GM21528 (cell line): ENCODE results near the gene CDK4.
A peak's percentile ranks its signal among the peaks of the same experiment; 100 is the strongest.

Experiments
- ATAC-seq: cut with Tn5 transposase; IDR thresholded peaks from one replicate; pipeline ENCODE4 v1.9.1; 2021; ENCODE audit warnings: mild to moderate bottlenecking, moderate library complexity; ENCODE audit not compliant: unreplicated experiment, low FRiP score

The CDK4 gene

GRCh38 chr12:57772429-57773322, 20.6 kb upstream of the CDK4 start, which contains the start of gene EEF1AKMT3:
Gene EEF1AKMT3 (plus strand): TSS chr12:57772614. CDS start chr12:57772725, 111 bp downstream.
- peak; percentile 24 for ATAC-seq

DNA sequence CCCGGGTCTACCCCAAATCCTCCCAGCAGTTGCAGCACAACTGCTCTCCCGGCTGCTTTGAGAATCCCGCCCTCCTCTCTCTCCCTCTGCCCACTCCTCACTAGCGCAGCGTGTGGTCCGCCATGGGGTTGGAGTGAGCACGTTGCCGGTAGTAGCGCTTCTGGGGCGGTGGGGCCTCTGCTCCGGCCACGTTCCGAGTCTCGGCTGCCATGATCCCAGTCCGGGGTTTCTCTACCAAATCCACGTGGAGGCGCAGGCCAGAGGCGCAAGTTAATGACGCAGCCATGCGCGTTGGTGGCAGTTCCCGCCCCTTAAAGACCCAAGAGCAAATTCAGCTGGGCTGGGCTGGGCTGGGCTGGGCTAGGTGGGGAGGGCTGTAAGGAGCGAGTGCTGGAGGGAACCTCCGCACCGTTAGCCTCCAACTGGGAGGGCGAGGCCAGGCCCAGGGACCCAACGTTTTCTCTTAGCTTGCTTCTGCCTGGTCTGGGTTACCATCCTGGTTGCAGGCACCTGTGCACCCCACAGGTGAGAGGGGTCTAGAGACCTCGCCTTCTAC, 19.8 kb upstream of the CDK4 start, which contains the start of gene METTL1:
Gene METTL1 (minus strand): TSS at position 233 of the 556 bp plus-strand sequence. CDS start 22 bp downstream, at position 211.
- peak; percentile 77 for ATAC-seq

GRCh38 chr12:57771236-57771872, 19.2 kb upstream of the CDK4 start:
- ATAC-seq = peak; percentile 73

DNA sequence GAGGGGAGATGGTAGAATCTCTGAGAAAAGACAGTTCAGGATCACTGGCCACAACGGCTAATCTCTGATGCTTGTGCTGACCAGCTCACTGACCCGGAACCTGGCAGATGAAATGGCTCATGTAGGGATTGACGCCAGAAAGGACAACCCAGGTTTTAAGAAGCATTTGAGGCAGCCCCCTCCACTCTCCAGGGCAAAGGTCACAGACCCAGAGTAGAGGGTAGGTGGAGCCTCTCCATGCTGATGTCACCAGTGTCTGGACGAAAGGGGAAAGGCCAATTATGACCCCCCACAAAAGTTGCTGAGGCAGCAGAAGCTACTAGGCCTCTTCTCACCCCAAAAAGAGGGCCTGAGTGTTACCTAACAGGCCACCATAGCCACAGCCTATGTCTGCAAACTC, 18.6 kb upstream of the CDK4 start:
- no peak for ATAC-seq

DNA sequence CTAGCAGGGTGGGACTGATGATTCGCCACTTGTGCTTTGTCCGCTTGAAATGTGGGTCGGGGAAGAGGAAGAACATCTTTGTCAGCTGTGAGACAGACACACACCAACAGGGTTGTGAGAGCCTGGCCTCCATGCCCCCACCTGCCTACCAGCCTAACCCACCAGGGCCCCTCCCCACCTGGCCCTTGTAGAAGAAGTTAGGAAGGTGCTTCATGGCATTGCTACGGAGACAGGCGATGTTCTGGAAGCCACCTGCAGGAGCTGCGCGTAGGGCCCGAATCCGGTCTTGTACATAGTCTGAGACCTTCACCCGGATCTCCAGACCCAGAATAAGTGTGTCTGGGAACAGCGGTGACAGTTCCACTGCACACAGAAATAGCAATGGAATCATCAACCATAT, 17.5 kb upstream of the CDK4 start:
- no peak for ATAC-seq

GRCh38 chr12:57767876-57768275, 15.8 kb upstream of the CDK4 start:
- ATAC-seq = no peak

- ATAC-seq = no peak
Observed at GRCh38 chr12:57767305-57767698, 15.2 kb upstream of the CDK4 start.

- no peak for ATAC-seq
Observed at GRCh38 chr12:57766464-57767304, 14.6 kb upstream of the CDK4 start, which contains the start of gene CYP27B1. Gene CYP27B1 (minus strand): TSS chr12:57767078. CDS start chr12:57767041, 37 bp downstream.

DNA sequence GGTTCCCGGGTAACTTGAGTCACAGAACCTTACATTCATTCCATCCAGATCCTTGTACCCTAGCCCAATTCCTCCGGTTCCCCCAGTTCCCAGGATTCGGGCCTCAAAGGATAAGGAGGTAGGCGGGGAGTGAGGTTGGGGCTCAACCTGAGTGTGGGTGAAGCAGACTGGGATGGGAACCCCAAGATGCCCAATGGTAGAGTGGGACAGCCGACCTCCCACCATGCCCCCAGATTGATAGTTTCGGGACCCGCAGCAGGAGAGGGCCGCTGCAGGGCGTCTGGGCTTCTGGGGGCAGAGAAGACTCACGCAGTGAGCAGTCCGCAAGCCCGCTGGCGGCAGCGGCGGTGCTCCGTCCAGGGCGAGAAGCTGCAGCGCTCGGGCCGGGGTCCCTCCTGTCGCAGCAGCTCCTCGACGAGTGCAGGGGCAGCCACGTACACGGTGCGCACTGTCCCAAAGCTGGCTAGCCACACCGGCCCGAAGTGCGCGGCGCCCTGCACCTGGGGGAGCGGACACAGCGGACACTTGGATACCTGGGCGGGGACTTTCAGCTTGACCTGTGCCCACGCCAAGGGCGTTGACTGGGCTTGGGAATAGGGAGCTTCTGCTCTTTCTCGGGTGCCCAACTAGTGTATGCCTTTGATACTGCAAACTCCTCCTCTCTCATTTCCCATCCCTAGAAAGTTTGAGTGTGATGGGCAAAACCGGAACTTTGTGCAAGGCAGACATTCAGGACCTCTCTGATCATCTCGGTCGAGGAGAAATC, 13.8 kb upstream of the CDK4 start:
- no peak for ATAC-seq

DNA sequence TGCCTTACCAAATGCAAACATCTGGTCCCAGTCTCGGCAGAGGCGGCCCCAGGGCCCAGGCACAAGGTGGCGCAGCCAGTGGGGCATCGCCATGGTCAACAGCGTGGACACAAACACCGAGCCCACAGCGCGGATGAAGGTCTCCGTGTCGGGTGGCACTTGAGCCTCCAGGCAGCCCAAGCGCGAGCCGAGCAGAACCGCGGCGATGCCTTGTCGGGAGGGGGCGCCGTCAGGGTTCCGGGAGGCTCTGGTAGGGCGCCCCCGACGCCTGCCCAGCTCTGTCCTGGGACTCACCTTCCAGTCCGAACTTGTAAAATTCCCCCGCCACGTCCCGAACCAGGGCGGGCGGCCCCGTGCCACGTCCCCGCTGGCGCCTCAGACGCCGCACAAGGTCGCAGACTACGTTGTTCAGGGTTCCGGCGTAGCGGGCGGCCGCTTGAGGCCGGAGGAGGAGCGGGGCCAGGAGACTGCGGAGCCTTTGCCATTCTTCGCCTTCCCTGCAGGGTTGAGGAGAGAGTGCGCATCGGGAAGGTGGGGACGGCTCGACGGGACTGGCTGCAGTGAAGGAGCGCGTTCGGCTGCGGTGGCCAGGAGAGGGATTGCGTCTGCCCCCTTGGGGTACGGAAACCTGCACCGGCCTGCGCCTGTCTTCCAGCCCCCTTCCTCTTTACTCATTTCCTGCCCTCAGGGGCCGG, 13.0 kb upstream of the CDK4 start:
- ATAC-seq = peak; percentile 45

DNA sequence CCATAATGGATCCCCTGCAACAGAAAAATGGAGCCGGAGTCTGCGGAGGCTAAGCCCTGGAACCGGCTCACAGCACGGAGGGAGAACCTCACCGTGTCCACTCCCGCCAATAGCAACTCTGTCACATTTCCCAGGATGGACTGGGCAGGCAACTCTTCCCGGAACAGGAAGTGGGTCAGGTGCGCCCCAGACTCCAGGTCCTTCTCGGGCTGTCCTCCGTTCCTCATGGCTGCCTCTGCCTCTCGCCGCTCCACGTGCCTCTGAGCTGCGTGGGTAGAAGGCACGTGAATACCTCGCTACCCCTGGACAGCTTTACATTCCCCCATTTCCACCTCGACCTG, 12.5 kb upstream of the CDK4 start:
- no peak for ATAC-seq

DNA sequence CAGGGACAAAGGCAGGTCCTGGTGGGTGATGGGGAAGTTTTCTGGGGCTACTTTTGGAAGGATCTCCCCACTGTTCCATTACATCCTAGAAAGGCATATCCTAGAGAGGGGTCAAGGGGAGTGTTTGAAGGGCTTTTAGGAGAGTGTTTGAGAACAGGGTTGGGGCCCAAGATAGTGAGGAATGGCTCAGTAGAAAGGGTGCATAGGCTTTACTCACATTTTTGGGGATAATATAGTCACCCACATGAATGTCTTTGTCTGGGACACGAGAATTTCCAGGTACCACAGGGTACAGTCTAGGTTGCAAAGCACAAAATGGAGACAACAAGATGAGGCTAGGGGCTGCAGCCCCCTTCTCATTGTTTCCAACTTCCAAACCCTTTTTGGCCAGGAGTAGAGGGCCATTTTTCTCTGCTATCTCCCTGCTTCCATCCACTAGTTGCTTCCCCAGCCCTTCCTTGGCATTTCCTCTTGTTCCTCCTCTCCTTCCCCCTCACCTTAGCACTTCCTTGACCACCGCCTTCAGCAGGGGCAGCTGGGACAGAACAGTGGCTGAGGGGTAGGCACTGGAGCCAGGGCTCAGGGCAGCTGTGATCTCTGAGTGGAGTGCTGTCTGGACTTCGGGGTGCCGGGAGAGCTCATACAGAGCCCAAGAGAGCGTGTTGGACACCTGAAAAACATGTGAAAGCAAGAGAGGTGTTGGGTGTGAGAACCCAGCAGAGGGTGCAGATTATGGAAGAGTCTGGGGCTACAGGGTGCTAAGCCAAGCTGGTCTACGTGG, 12.0 kb upstream of the CDK4 start:
- no peak for ATAC-seq

- ATAC-seq = no peak
Observed at GRCh38 chr12:57762463-57762862, 10.4 kb upstream of the CDK4 start.

DNA sequence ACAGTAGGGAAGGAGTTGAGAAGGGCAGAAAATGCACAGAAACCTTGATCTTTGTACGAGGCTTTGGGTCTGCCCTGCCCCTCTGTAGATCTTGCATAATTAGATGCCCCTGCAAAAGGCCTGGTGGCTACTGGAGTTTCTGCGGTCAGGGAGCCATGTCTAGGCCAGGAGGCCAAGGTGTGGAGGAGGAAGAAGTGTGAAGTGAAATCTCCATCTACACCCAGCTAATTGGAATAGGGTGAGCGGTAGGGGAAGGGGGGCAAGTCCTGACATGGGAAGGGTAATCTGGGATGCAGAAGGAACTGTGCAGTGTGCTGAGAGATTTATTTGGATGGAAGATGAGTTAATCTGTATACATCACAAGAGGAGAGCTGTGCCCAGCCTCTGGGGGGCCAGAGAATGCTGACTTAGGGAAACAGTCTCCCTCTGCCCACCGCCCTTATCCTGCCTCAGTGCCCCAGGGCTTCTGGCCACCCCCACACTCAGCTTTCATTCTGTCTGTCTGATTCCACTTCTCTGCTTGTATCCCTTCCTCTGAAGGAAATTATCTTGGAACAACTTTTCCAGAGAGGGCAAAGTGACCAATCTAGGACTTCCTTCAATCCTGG, 9.4 kb upstream of the CDK4 start:
- no peak for ATAC-seq

GRCh38 chr12:57760347-57760982, 8.4 kb upstream of the CDK4 start:
- no peak for ATAC-seq

- no peak for ATAC-seq
Observed at GRCh38 chr12:57759360-57759980, 7.4 kb upstream of the CDK4 start.
